Prostate gland (tissue), 2 donors: ENCODE data around the gene DMD.

Experiments used
- POLR2A ChIP-seq: fragments of 450-650 bp; IDR thresholded peaks from one replicate; pipeline ENCODE4 v1.6.1; 2016; ENCODE audit warnings: antibody characterized with exemption, mild to moderate bottlenecking
- POLR2AphosphoS5 ChIP-seq: sonication (generic); formaldehyde crosslinking; IDR thresholded peaks from one replicate; pipeline ENCODE4 v1.6.1; 2017; ENCODE audit warnings: antibody characterized with exemption
- TF ChIP-seq, protein P1 (sequence below), 4 experiments: fragments of 200-600 bp in 2 of 4; fragments of 450-650 bp in 2 of 4; sonication (generic) in 2 of 4; IDR thresholded peaks; 1 replicate in 3 of 4; 2 replicates in 1 of 4; pipeline ENCODE4 v1.5.1; 2016 to 2019; ENCODE audit warnings: antibody characterized with exemption in 4 of 4, mild to moderate bottlenecking in 2 of 4, moderate library complexity in 2 of 4

DNA sequence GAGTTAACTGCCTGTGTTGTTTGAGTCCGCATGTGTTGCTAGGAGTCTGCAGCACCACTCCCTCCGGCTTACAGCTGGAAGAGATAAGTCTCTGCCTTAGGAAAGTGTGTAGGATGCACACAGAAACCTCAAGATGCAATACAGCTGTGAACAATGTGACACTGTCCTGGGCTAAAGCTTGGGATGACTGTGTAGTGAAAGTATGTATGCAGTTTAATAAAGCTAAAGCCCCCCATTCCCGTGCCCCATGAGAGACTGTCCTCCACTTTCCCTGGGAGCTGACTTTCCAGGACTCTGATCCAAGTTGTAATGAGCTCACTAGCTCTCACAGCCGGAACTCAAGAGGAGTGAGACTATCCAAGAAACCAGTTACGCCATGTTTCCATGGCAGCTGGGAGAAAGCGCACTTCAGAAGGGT lies 1982.9 kb downstream of the DMD start:
- TF ChIP-seq POLR2A: no peak
- TF ChIP-seq, protein P1, sequence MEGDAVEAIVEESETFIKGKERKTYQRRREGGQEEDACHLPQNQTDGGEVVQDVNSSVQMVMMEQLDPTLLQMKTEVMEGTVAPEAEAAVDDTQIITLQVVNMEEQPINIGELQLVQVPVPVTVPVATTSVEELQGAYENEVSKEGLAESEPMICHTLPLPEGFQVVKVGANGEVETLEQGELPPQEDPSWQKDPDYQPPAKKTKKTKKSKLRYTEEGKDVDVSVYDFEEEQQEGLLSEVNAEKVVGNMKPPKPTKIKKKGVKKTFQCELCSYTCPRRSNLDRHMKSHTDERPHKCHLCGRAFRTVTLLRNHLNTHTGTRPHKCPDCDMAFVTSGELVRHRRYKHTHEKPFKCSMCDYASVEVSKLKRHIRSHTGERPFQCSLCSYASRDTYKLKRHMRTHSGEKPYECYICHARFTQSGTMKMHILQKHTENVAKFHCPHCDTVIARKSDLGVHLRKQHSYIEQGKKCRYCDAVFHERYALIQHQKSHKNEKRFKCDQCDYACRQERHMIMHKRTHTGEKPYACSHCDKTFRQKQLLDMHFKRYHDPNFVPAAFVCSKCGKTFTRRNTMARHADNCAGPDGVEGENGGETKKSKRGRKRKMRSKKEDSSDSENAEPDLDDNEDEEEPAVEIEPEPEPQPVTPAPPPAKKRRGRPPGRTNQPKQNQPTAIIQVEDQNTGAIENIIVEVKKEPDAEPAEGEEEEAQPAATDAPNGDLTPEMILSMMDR (IDR thresholded peaks at IDR 0.05): no peak
- no peak for TF ChIP-seq POLR2AphosphoS5
